Measurements from ENCODE around the gene IARS2.

IARS2 gene

DNA sequence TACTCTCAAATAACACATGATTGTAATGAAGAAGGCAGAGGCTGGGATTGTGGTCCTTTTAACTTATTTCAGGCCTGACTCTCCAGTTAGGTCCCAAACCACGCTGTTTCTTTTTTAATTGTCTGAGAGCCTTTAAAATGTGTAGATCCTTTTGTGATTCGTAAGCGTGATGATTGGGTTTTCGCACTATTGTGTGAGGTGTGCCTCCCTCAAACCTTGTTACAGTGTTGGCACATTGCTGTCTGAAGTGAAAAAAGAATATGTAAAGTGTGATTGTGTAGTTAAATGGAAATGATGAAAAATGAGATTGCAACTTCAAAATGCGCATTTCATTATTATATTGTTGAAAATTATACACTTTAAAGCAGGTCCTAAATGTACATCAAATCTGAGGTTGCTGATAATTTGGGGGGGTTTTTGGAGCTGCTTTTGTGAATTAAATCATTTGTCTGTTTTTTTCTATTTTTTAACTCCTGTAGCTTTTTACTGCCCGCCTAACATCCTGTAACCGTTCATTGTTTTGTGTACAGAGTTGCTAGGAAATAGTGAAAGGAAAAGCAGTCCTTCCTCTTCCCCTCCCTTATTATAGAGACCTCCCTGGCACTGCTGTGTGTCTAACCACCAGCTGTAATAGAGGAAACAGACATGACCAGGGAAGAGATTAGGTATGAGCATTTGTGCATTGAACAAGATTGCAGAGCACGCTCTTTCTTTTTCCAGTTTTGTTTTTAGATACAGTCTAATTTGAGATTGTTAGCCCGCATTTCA is 43.3 kb downstream of the IARS2 start:
- peaks cover 80% of the 10 kb centered on the region for H3K36me3 Mint-ChIP-seq (ENCODE audit: low read depth)
- H3K27ac Mint-ChIP-seq, result no peak overlapping the region
- H3K27me3 Mint-ChIP-seq (ENCODE audit: low read depth), result no peaks in the 10 kb centered on the region
- no peaks in the 10 kb centered on the region for H3K9me3 Mint-ChIP-seq
- H3K4me1 Mint-ChIP-seq, result no peaks in the 10 kb centered on the region
- no peak overlapping the region for H3K4me3 Mint-ChIP-seq
- TF ChIP-seq, protein P1, sequence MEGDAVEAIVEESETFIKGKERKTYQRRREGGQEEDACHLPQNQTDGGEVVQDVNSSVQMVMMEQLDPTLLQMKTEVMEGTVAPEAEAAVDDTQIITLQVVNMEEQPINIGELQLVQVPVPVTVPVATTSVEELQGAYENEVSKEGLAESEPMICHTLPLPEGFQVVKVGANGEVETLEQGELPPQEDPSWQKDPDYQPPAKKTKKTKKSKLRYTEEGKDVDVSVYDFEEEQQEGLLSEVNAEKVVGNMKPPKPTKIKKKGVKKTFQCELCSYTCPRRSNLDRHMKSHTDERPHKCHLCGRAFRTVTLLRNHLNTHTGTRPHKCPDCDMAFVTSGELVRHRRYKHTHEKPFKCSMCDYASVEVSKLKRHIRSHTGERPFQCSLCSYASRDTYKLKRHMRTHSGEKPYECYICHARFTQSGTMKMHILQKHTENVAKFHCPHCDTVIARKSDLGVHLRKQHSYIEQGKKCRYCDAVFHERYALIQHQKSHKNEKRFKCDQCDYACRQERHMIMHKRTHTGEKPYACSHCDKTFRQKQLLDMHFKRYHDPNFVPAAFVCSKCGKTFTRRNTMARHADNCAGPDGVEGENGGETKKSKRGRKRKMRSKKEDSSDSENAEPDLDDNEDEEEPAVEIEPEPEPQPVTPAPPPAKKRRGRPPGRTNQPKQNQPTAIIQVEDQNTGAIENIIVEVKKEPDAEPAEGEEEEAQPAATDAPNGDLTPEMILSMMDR (IDR thresholded peaks at IDR 0.05; ENCODE audit: unreplicated experiment in 3 of 3), result no peak

- TF ChIP-seq, protein P1 (IDR thresholded peaks at IDR 0.05; ENCODE audit: unreplicated experiment in 3 of 3), result no peak
- Mint-ChIP-seq H3K27me3 (ENCODE audit: low read depth) (no peaks in the 10 kb centered on the region), H3K4me1 (no peaks in the 10 kb centered on the region), H3K36me3 (ENCODE audit: low read depth) (peaks cover 73% of the 10 kb centered on the region), H3K9me3 (no peaks in the 10 kb centered on the region), H3K27ac (no peak overlapping the region), H3K4me3 (no peak overlapping the region)
Observed at GRCh38 chr1:220139966-220140365, 46.0 kb downstream of the IARS2 start.

GRCh38 chr1:220144051-220144450 is 50.1 kb downstream of the IARS2 start:
- TF ChIP-seq, protein P1 (IDR thresholded peaks at IDR 0.05; ENCODE audit: unreplicated experiment in 3 of 3), result no peak
- Mint-ChIP-seq H3K27me3 (ENCODE audit: low read depth) (no peaks in the 10 kb centered on the region), H3K4me1 (no peaks in the 10 kb centered on the region), H3K9me3 (no peaks in the 10 kb centered on the region), H3K36me3 (ENCODE audit: low read depth) (peaks cover 68% of the 10 kb centered on the region), H3K4me3 (no peak overlapping the region), H3K27ac (no peak overlapping the region)

DNA sequence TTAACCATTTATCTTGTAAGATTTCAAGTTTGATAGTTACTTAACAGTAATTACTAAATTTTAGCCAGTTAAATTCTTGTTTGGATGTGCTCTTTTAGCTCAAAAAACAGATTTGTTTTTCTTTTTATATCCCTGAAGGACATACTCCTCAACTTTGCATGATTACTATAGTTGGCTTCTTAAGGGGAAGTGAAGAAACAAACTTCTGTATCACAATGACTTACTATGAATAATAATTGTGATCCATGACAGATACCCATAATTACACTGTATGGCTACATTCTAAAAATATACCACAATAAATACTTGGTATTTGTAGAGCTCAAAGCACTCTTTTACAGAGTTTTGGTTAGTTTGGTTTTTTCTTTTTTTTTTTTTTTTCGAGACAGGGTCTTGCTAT is 55.8 kb downstream of the IARS2 start:
- H3K4me3 Mint-ChIP-seq, result no peak overlapping the region
- TF ChIP-seq, protein P1 (IDR thresholded peaks at IDR 0.05; ENCODE audit: unreplicated experiment in 3 of 3), result no peak
- peaks cover 47% of the 10 kb centered on the region for H3K36me3 Mint-ChIP-seq (ENCODE audit: low read depth)
- H3K27ac Mint-ChIP-seq, result no peak overlapping the region
- H3K4me1 Mint-ChIP-seq, result no peaks in the 10 kb centered on the region
- no peaks in the 10 kb centered on the region for H3K9me3 Mint-ChIP-seq
- no peaks in the 10 kb centered on the region for H3K27me3 Mint-ChIP-seq (ENCODE audit: low read depth)

DNA sequence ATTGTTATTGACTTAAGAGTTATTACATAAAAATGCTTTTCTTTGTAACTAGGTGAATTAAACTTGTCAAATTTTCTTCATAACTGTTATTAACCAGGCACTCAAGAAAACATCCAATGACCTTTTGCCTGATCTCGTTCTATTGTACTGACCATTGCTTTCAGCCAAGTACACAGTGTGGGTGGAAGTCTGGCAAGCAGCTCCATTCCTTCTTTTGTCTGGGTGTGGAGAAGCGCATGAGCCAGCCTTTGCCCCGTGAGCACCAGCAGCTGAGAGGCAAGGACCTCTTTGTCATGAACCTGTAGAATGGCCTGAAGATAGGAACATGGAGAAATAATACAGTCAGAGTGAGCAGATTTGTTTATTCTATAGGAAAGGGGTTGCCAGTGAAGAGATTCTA is 57.5 kb downstream of the IARS2 start:
- H3K36me3 Mint-ChIP-seq (ENCODE audit: low read depth), result peaks cover 37% of the 10 kb centered on the region
- no peak overlapping the region for H3K27ac Mint-ChIP-seq
- no peaks in the 10 kb centered on the region for H3K4me1 Mint-ChIP-seq
- H3K27me3 Mint-ChIP-seq (ENCODE audit: low read depth), result no peaks in the 10 kb centered on the region
- TF ChIP-seq, protein P1 (IDR thresholded peaks at IDR 0.05; ENCODE audit: unreplicated experiment in 3 of 3), result no peak
- H3K9me3 Mint-ChIP-seq, result no peaks in the 10 kb centered on the region
- H3K4me3 Mint-ChIP-seq, result no peak overlapping the region

GRCh38 chr1:220153147-220153546 is 59.2 kb downstream of the IARS2 start:
- Mint-ChIP-seq H3K9me3 (no peaks in the 10 kb centered on the region), H3K36me3 (ENCODE audit: low read depth) (peaks cover 48% of the 10 kb centered on the region), H3K4me3 (no peak overlapping the region), H3K4me1 (no peaks in the 10 kb centered on the region), H3K27me3 (ENCODE audit: low read depth) (no peaks in the 10 kb centered on the region), H3K27ac (no peak overlapping the region)
- TF ChIP-seq, protein P1 (IDR thresholded peaks at IDR 0.05; ENCODE audit: unreplicated experiment in 3 of 3), result no peak

All from nephron (organoid).